PFSK-1 (cell line): ENCODE measurements around the gene ACY1.

Experiments used
- SIN3A ChIP-seq: IDR thresholded peaks from 2 replicates; pipeline ENCODE4 v1.6.1; 2012; ENCODE audit warnings: mild to moderate bottlenecking, low read length, moderate library complexity, borderline replicate concordance; ENCODE audit not compliant: insufficient read depth
- TAF1 ChIP-seq: IDR thresholded peaks from 2 replicates; pipeline ENCODE4 v1.6.1; 2012; ENCODE audit warnings: low read length, control low read depth, borderline replicate concordance; ENCODE audit not compliant: insufficient read depth
- TF ChIP-seq, protein P1 (sequence below), 2 experiments: IDR thresholded peaks; 2 replicates each; pipeline versions ENCODE4 v1.6.1 to v1.8.0; 2011 to 2012; ENCODE audit warnings: low read depth in 2 of 2, low read length in 2 of 2, control low read depth in 1 of 2, inconsistent platforms in 1 of 2, mild to moderate bottlenecking in 1 of 2, moderate library complexity in 1 of 2; ENCODE audit not compliant: insufficient read depth in 1 of 2

- TF ChIP-seq TAF1: no peak
- no peak for TF ChIP-seq SIN3A
- TF ChIP-seq, protein P1, sequence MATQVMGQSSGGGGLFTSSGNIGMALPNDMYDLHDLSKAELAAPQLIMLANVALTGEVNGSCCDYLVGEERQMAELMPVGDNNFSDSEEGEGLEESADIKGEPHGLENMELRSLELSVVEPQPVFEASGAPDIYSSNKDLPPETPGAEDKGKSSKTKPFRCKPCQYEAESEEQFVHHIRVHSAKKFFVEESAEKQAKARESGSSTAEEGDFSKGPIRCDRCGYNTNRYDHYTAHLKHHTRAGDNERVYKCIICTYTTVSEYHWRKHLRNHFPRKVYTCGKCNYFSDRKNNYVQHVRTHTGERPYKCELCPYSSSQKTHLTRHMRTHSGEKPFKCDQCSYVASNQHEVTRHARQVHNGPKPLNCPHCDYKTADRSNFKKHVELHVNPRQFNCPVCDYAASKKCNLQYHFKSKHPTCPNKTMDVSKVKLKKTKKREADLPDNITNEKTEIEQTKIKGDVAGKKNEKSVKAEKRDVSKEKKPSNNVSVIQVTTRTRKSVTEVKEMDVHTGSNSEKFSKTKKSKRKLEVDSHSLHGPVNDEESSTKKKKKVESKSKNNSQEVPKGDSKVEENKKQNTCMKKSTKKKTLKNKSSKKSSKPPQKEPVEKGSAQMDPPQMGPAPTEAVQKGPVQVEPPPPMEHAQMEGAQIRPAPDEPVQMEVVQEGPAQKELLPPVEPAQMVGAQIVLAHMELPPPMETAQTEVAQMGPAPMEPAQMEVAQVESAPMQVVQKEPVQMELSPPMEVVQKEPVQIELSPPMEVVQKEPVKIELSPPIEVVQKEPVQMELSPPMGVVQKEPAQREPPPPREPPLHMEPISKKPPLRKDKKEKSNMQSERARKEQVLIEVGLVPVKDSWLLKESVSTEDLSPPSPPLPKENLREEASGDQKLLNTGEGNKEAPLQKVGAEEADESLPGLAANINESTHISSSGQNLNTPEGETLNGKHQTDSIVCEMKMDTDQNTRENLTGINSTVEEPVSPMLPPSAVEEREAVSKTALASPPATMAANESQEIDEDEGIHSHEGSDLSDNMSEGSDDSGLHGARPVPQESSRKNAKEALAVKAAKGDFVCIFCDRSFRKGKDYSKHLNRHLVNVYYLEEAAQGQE (IDR thresholded peaks at IDR 0.05; ENCODE audit: insufficient read depth in 1 of 2, low read depth in 2 of 2, low read length in 2 of 2): no peak
Measured at GRCh38 chr3:52022323-52023100, 39.2 kb downstream of the ACY1 start.
